GM12878 (cell line): Measurements from ENCODE around the gene RPL37A. TPM values are rescaled to one million over a fixed set of nuclear protein-coding genes. Genes with fewer than 3 reads are reported as not detected.

Experiments
- ATAC-seq: fragments of 200-7000 bp; cut with Tn5 transposase; 3 replicates; pipeline ENCODE4 v1.9.1; 2020; ENCODE audit warnings: mild to moderate bottlenecking, moderate library complexity
- BruUV-seq: library from RNA; stranded (reverse); fragments of 400-500 nt; replicated peaks from 2 replicates; lab custom pipeline; 2021; lab: Mats Ljungman, UMichigan
- CTCF ChIA-PET: fragments of 300-600 bp; sonication (Branson Sonifier 250); formaldehyde crosslinking; extraction: SDS; loops from one replicate; lab custom pipeline; 2021; ENCODE audit warnings: inconsistent platforms; lab: Yijun Ruan, JAX
- POLR2A ChIA-PET: fragments of 350-600 bp; formaldehyde crosslinking; extraction: SDS; loops from one replicate; lab custom pipeline; 2021; ENCODE audit warnings: inconsistent platforms; lab: Charles Lee
- RAD21 ChIA-PET: fragments of 300-600 bp; sonication (Branson Sonifier 250); formaldehyde crosslinking; loops from one replicate; lab custom pipeline; 2023; ENCODE audit warnings: antibody characterized with exemption; ENCODE audit not compliant: unreplicated experiment; lab: Charles Lee
- SMC1A ChIA-PET: fragments of 300-600 bp; sonication (Branson Sonifier 250); formaldehyde crosslinking; loops from one replicate; lab custom pipeline; 2023; ENCODE audit not compliant: unreplicated experiment, uncharacterized antibody; lab: Charles Lee
- DNase-seq: peaks from one replicate; pipeline ENCODE4 v3.0.0-alpha.2; 2011; ENCODE audit warnings: low read depth, low spot score
- FAIRE-seq: peaks from 3 replicates; lab custom pipeline; 2011; peaks lifted over from hg19 to GRCh38; lab: Jason Lieb, UNC
- H2AFZ ChIP-seq: 2 replicates; pipeline ENCODE4 v1.6.0; 2011; ENCODE audit warnings: low read depth, low read length, control low read depth; ENCODE audit not compliant: control insufficient read depth
- H3K27ac ChIP-seq: 2 replicates; pipeline ENCODE4 v1.5.1; 2011; ENCODE audit warnings: control low read depth; ENCODE audit not compliant: control insufficient read depth, insufficient read depth
- H3K27me3 ChIP-seq, 2 experiments: replicated peaks in 1 of 2; 2 replicates each; pipeline versions ENCODE4 v1.6.0 to v1.6.1; 2011; ENCODE audit warnings: low read length in 1 of 2; ENCODE audit not compliant: control insufficient read depth in 2 of 2, insufficient read depth in 2 of 2
- H3K36me3 ChIP-seq, 2 experiments: 2 replicates each; pipeline ENCODE4 v1.5.1; 2011; ENCODE audit warnings: low read length in 1 of 2; ENCODE audit not compliant: control insufficient read depth in 2 of 2, insufficient read depth in 2 of 2
- H3K4me1 ChIP-seq: 2 replicates; pipeline ENCODE4 v1.6.1; 2011; ENCODE audit warnings: mild to moderate bottlenecking, low read length, moderate library complexity, mixed read lengths; ENCODE audit not compliant: control insufficient read depth, insufficient read depth
- H3K4me2 ChIP-seq: 2 replicates; pipeline ENCODE4 v1.6.0; 2011; ENCODE audit warnings: control low read depth; ENCODE audit not compliant: control insufficient read depth, insufficient read depth
- H3K4me3 ChIP-seq: fragments of 200-600 bp; sonication (generic); 2 replicates; pipeline ENCODE4 v1.5.1; 2016
- H3K79me2 ChIP-seq: 2 replicates; pipeline ENCODE4 v1.6.0; 2011; ENCODE audit warnings: low read length; ENCODE audit not compliant: control insufficient read depth, insufficient read depth
- H3K9ac ChIP-seq: 2 replicates; pipeline ENCODE4 v1.8.0; 2011; ENCODE audit warnings: low read length, control low read depth, mixed read lengths; ENCODE audit not compliant: control insufficient read depth, insufficient read depth
- H3K9me3 ChIP-seq: replicated peaks from 3 replicates; pipeline ENCODE4 v1.5.1; 2011; ENCODE audit warnings: mild to moderate bottlenecking, low read length; ENCODE audit not compliant: control insufficient read depth, insufficient read depth
- H4K20me1 ChIP-seq: 2 replicates; pipeline ENCODE4 v1.6.0; 2011; ENCODE audit not compliant: control insufficient read depth, insufficient read depth
- CHD2 ChIP-seq: IDR thresholded peaks from 2 replicates; pipeline ENCODE4 v1.6.1; 2011; ENCODE audit warnings: low read depth, low read length, improper control_type of control experiment, borderline replicate concordance
- CTCF ChIP-seq, 3 experiments: IDR thresholded peaks in 2 of 3; conservative IDR thresholded peaks in 1 of 3; 2 replicates each; pipeline ENCODE4 v1.5.1; 2011; ENCODE audit warnings: low read depth in 3 of 3, low read length in 3 of 3, mild to moderate bottlenecking in 3 of 3, control low read depth in 2 of 3, moderate library complexity in 2 of 3, inconsistent platforms in 1 of 3, mixed read lengths in 1 of 3; ENCODE audit not compliant: control insufficient read depth in 2 of 3, insufficient read depth in 1 of 3; ENCODE audit errors: extremely low read depth in 1 of 3
- MYC ChIP-seq: IDR thresholded peaks from 2 replicates; pipeline ENCODE4 v1.6.1; 2011; ENCODE audit warnings: mild to moderate bottlenecking, low read length, moderate library complexity, inconsistent platforms; ENCODE audit not compliant: insufficient read depth, insufficient replicate concordance, insufficient read length, severe bottlenecking
- RAD21 ChIP-seq: IDR thresholded peaks from 2 replicates; pipeline ENCODE4 v1.6.1; 2011; ENCODE audit warnings: mild to moderate bottlenecking, low read depth, low read length, moderate library complexity; ENCODE audit not compliant: insufficient read depth
- SMC3 ChIP-seq: IDR thresholded peaks from 2 replicates; pipeline ENCODE4 v1.6.1; 2011; ENCODE audit warnings: low read length, improper control_type of control experiment, borderline replicate concordance
- WGBS: methylation state at CpG from one replicate; pipeline ENCODE4 v1.1.6; 2016; ENCODE audit warnings: low lambda C conversion rate; ENCODE audit not compliant: insufficient replicate concordance, insufficient coverage; ENCODE audit errors: missing lambda C conversion rate; 5-methylcytosine and 5-hydroxymethylcytosine counted together
- in situ Hi-C: fragments of 300-500 bp; cut with MboI; formaldehyde crosslinking; loops from 9 replicates; pipeline ENCODE4 v1.14.3; 2018; ENCODE audit warnings: mixed read lengths
- intact Hi-C: fragments of 100-400 bp; cut with micrococcal nuclease; formaldehyde crosslinking; loops from one replicate; pipeline ENCODE4 v1.14.2; 2022; ENCODE audit not compliant: unreplicated experiment
- polyA plus RNA-seq, 11 experiments: library from polyadenylated mRNA; depleted of rRNA in 4 of 11; unstranded in 6 of 11; stranded (reverse) in 5 of 11; fragments of >200 nt; fragmentation: Nextera tagmentation in 4 of 11; fragmentation: Illumina TruSeq in 1 of 11; extraction: Ambion mirVana in 4 of 11; extraction: Trizol in 1 of 11; gene quantifications; 1 replicate in 1 of 11; 2 replicates in 10 of 11; pipeline versions ENCODE4 v1.2.1 to v1.2.3, GENCODE V29; 2011 to 2016; ENCODE audit warnings: inconsistent platforms in 2 of 11, missing spikeins in 2 of 11, low read depth in 1 of 11
- total RNA-seq, 4 experiments: library from RNA; depleted of rRNA in 3 of 4; stranded (reverse); fragments of >200 nt in 3 of 4; fragmentation: Illumina TruSeq in 1 of 4; extraction: Trizol in 1 of 4; gene quantifications; 2 replicates each; pipeline versions ENCODE4 v1.2.1 to v1.2.3, GENCODE V29; 2013 to 2021

Gene RPL37A
- total and polyA plus RNA-seq, 10 of the 15 experiments (the other 5 are each of a cell fraction or from before 2014, with no cell fraction given): 2,847 to 6,854 (median 5,110) TPM

GRCh38 chr2:216516730-216517350 lies 18.2 kb downstream of the RPL37A start:
- no peaks in the 10 kb centered on the region for H3K9me3 ChIP-seq
- 48% methylated on average over 2 of the region's 2 CpGs for WGBS
- no peaks in the 10 kb centered on the region for H3K27me3 ChIP-seq
- no peak overlapping the region for H3K4me3 ChIP-seq
- FAIRE-seq (no peak), DNase-seq (no peak), ATAC-seq (peak; percentile 76)
- H2AFZ ChIP-seq: no peak overlapping the region
- in situ Hi-C loops: loop anchor here (5.0 kb wide), 1 partner anchor 150 kb away; no protein-coding TSS in a partner anchor
- BruUV-seq: no TSS peak
- no peaks in the 10 kb centered on the region for H4K20me1 ChIP-seq
- CTCF ChIA-PET: interaction anchor here (0.6 to 15.8 kb wide), 17 partner anchors 9 to 294 kb away, joined by 3 to 475 read pairs (median 4); no protein-coding TSS in a partner anchor
- H3K36me3 ChIP-seq: no peaks in the 10 kb centered on the region
- POLR2A ChIA-PET: no interaction called here
- intact Hi-C loops: loop anchor here (5.0 kb wide), 2 partner anchors 75 to 295 kb away; no protein-coding TSS in a partner anchor
- no peak for TF ChIP-seq CHD2
- peak; percentile 48 to 54 (median 52); a peak in 5 of 6 replicates for TF ChIP-seq CTCF (IDR thresholded peaks at IDR 0.05 in 2 of 3, conservative IDR thresholded peaks at IDR 0.05 in 1 of 3; ENCODE audit: control insufficient read depth in 2 of 3, extremely low read depth in 1 of 3, insufficient read depth in 1 of 3, low read depth in 3 of 3, low read length in 3 of 3)
- no peak for TF ChIP-seq MYC
- TF ChIP-seq SMC3: peak; percentile 65
- TF ChIP-seq RAD21: peak; percentile 91
- H3K27ac ChIP-seq: no peak overlapping the region
- SMC1A ChIA-PET: interaction anchor here (1.2 to 10.2 kb wide), 4 partner anchors 34 to 295 kb away, joined by 3 to 226 read pairs (median 6); no protein-coding TSS in a partner anchor
- no peaks in the 10 kb centered on the region for H3K79me2 ChIP-seq
- H3K9ac ChIP-seq: no peak overlapping the region
- no peak overlapping the region for H3K4me2 ChIP-seq
- H3K4me1 ChIP-seq: no peaks in the 10 kb centered on the region
- RAD21 ChIA-PET: interaction anchor here (0.7 to 12.8 kb wide), 3 partner anchors 146 to 407 kb away, joined by 3 to 239 read pairs (median 3); no protein-coding TSS in a partner anchor
